Neutrophil (primary cell): ENCODE data around the gene KLHL25.
"Not testable (repeated sequence)": the region's sequence is repeated elsewhere in the genome, so short reads cannot be mapped to it uniquely, and the experiment has no call there.

Source experiments
- H3K27ac ChIP-seq: fragments of 200-600 bp; sonication (generic); 2 replicates; pipeline ENCODE4 v1.5.1; 2016; ENCODE audit warnings: mild to moderate bottlenecking, moderate library complexity
- H3K27me3 ChIP-seq: fragments of 200-600 bp; sonication (generic); 2 replicates; pipeline ENCODE4 v1.6.0; 2016; ENCODE audit warnings: mild to moderate bottlenecking
- H3K36me3 ChIP-seq: fragments of 200-600 bp; sonication (generic); 2 replicates; pipeline ENCODE4 v1.5.1; 2017
- H3K4me1 ChIP-seq, 2 experiments: fragments of 200-600 bp in 1 of 2; sonication (generic) in 1 of 2; 1 replicate in 1 of 2; 2 replicates in 1 of 2; pipeline versions ENCODE4 v1.5.1 to v1.6.1; 2013 to 2016; ENCODE audit warnings: low read depth in 1 of 2, low read length in 1 of 2, mild to moderate bottlenecking in 1 of 2, moderate library complexity in 1 of 2; ENCODE audit not compliant: control insufficient read depth in 1 of 2, insufficient read depth in 1 of 2
- H3K4me3 ChIP-seq, 2 experiments: fragments of 200-600 bp in 1 of 2; sonication (generic) in 1 of 2; 1 replicate in 1 of 2; 2 replicates in 1 of 2; pipeline ENCODE4 v1.5.1; 2013 to 2016; ENCODE audit warnings: low read depth in 1 of 2, low read length in 1 of 2, mild to moderate bottlenecking in 1 of 2, moderate library complexity in 1 of 2
- H3K9me3 ChIP-seq: fragments of 200-600 bp; sonication (generic); 2 replicates; pipeline ENCODE4 v1.5.1; 2016
- TF ChIP-seq, protein P1 (sequence below): fragments of 200-600 bp; sonication (generic); IDR thresholded peaks from 2 replicates; pipeline ENCODE4 v1.5.1; 2016; ENCODE audit warnings: antibody characterized with exemption

The KLHL25 gene

DNA sequence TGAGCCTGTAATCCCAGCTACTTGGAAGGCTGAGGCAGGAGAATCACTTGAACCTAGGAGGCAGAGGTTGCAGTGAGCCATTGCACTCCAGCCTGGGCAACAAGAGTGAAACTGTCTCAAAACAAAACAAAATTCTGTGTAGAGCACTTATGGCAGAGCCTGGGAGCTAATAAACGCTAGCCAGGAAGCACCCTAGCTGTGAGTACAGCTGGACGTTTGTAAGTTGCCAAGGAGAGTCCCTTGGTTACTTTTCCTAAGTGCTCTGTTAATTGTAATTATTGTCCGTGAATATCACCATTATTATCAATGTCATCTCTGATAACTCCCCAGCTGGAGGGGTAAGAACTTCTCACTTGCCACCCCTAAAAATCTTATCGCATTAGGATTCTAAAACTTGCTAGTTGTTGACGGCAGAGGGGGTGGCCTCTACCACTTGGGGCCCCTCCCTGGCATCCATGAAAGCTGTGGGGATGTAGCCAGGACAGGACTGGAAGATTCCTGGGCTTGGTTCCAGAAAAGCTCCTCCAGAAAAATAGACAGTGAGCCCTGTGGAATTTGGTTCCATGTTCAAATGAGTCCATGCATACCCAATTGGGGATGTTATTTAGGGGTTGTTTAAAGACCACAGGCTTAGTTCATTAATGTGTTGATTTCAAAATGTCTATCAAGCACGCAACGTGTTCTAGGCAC lies 9.9 kb upstream of the KLHL25 start:
- H3K9me3 ChIP-seq, result no peaks in the 10 kb centered on the region
- H3K27ac ChIP-seq, result no peak overlapping the region

DNA sequence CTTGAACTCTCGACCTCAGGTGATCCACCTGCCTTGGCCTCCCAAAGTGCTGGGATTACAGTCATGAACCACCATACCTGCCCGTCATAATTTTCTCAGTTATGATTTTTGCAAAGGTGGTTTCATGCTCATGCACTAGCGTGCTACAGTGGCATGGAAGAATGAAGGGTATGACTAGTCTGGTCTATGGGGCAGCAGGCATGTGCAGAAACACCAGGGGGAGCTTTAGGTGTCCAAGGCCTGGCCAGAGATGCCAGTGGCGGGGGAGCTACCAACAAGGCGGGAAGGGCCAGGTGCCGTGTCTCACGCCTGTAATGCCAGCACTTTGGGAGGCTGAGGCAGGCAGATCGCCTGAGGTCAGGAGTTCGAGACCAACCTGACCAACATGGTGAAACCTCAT lies 7.9 kb upstream of the KLHL25 start:
- not testable (repeated sequence) for H3K27me3 ChIP-seq, H3K9me3 ChIP-seq, H3K4me1 ChIP-seq, H3K4me3 ChIP-seq, H3K36me3 ChIP-seq, H3K27ac ChIP-seq

More for the DNA sequence above, 9.9 kb upstream of the KLHL25 start:
- no peaks in the 10 kb centered on the region for H3K27me3 ChIP-seq
- TF ChIP-seq, protein P1, sequence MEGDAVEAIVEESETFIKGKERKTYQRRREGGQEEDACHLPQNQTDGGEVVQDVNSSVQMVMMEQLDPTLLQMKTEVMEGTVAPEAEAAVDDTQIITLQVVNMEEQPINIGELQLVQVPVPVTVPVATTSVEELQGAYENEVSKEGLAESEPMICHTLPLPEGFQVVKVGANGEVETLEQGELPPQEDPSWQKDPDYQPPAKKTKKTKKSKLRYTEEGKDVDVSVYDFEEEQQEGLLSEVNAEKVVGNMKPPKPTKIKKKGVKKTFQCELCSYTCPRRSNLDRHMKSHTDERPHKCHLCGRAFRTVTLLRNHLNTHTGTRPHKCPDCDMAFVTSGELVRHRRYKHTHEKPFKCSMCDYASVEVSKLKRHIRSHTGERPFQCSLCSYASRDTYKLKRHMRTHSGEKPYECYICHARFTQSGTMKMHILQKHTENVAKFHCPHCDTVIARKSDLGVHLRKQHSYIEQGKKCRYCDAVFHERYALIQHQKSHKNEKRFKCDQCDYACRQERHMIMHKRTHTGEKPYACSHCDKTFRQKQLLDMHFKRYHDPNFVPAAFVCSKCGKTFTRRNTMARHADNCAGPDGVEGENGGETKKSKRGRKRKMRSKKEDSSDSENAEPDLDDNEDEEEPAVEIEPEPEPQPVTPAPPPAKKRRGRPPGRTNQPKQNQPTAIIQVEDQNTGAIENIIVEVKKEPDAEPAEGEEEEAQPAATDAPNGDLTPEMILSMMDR, result no peak
- no peaks in the 10 kb centered on the region for H3K36me3 ChIP-seq
- no peak overlapping the region for H3K4me3 ChIP-seq
- H3K4me1 ChIP-seq, result no peaks in the 10 kb centered on the region

DNA sequence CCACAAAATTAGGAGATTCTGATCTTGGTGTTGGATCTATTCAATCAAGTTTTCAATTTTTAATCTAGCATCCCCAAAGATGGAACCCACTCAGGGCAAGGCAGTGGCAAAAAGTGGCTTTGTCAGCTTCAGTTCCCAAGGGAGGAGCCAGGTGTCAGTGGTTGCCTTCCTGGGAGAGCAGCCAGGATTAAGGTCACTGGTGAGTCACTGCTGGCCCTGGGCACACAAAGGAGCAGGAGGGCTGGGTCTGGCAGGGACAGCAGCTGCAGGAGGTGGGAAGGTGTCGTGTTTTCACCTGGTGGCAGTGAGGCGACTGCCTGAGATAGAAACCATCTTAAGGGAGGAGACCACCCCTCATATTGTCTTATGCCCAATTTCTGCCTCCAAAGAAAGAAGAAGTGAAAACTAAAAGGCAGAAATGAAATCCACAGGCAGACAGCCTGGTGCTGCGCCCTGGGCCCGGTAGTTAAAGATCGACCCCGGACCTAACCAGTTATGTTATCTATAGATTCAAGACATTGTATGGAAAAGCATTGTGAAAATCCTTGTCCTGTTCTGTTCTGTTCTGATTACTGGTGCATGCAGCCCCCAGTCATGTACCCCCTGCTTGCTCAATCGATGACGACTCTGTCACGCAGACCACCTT lies 5.9 kb upstream of the KLHL25 start:
- no peak overlapping the region for H3K4me3 ChIP-seq
- TF ChIP-seq, protein P1, result no peak
- no peak overlapping the region for H3K27ac ChIP-seq
- peaks cover 0 to under 1% of the 10 kb centered on the region in 2 experiments for H3K4me1 ChIP-seq
- peaks cover 30% of the 10 kb centered on the region for H3K27me3 ChIP-seq
- H3K9me3 ChIP-seq, result no peaks in the 10 kb centered on the region
- no peaks in the 10 kb centered on the region for H3K36me3 ChIP-seq

DNA sequence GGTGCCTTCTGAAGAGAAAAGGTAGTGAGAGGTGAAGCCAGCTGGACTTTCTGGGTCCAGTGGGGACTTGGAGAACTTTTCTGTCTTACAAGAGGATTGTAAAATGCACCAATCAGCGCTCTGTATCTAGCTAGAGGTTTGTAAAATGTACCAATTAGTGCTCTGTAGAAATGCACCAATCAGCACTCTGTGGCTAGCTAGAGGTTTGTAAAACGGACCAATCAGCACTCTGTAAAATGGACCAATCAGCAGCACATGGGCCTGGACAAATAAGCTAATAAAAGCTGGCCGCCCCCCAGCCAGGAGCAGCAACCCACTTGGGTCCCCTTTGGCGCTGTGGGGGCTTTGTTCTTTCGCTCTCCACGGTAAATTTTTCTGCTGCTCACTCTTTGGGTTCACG lies 1.6 kb upstream of the KLHL25 start:
- not testable (repeated sequence) for H3K36me3 ChIP-seq, H3K4me3 ChIP-seq, H3K27ac ChIP-seq, H3K9me3 ChIP-seq
- Histone ChIP-seq H3K4me1 (peaks cover 14 to 17% of the 10 kb centered on the region in 2 experiments), H3K27me3 (peaks cover 70% of the 10 kb centered on the region)

DNA sequence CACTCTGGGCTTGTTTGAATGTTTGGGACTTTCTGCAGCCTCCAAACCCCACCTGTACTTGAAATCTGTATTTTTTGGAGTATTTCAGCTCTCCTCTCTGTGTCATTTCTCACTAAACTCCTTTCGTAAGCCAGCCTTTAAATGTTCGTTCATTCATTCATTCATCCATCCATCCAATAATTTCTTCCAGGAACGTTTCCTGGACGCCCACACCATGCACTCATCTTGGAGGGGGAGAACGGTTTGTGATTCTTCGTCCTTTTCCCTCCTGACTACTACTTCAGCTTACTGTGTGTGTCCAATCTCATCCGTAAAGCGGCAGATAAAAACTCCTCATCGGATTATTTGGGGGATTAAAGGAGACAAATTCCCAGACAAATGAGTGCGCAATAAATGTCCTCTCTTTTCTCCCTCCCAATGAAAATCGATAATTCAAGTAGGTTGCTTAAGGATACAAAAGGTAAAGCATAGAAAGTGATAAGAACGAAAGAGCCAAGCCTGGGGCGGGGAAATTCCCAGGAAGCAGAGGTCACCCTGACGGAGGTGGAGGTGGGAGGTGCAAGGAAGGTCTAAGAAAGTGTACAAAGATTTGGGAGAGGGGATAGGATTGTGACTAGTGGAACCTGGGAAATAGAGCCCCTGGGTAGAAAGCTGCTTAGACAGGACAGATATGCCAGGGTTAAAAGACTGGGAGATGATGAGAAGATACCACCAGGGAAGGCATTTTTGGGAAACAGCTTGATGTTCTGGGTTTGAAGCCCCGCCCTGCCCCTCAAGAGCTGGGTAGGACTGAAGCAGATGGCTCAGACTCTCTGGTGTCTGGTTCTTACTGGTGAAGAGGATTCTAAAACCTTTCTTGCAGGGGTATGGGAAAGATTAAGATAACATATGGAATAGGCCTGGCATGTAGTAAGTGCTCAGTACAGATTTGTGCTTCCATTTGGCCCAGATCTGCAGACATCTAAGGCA lies 896 bp upstream of the KLHL25 start:
- Histone ChIP-seq H3K36me3 (no peaks in the 10 kb centered on the region), H3K27ac (no peak overlapping the region), H3K4me3 (peak overlapping the region in 1 of 2 experiments; percentile 89), H3K27me3 (peaks cover 73% of the 10 kb centered on the region), H3K9me3 (no peaks in the 10 kb centered on the region), H3K4me1 (peaks cover 14 to 17% of the 10 kb centered on the region in 2 experiments)
- TF ChIP-seq, protein P1, result no peak

DNA sequence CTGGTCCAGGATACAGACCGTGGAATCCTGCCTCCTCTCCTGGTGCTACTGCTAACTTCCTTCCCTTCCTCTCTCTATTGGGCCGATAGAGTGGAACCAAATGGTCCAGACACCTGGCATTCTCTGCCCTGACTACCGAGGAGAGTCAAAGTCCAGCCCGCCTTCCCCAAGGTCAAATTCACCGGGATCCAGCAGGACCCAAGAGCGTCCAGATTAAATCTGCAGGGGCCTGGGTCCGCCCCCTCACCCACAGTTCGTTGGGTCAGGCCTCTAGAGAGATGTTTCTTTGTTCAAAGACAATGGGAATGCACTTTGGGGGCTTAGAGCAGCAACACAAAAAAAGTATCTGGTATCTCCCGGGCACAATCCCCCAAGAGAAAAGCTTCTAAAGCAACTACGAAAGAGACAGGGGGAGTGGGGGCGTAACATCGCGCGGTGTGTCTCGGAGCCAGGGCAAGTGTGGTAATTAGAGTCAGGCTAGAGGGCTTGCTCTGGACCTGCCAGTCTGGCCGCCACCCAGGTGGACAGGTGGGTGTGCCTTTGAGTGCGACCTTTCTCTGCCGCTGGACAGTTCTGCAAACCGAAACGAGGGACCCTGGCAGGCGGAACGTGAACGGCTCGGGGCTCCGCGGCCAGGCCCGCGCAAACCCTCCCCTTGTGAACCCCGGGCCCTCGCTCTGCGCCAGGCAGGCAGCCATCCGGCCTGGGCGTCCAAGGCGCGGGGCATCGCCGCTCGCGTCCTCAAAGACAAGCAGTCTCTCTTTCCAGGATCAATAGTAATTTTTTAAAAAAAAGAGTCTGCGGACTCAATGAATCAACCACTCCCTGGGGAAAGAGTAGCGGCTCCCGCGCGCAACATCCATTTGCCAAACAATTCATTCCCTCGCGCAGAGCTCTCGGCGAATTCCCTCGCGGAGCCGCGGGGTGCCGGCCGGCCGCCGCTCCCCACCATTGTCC lies 806 bp downstream of the KLHL25 start:
- Histone ChIP-seq H3K27me3 (peaks cover 73% of the 10 kb centered on the region), H3K27ac (peak overlapping the region; percentile 61), H3K9me3 (no peaks in the 10 kb centered on the region), H3K36me3 (no peaks in the 10 kb centered on the region), H3K4me1 (peaks cover 14 to 17% of the 10 kb centered on the region in 2 experiments), H3K4me3 (peak overlapping the region; percentile 71 to 89)
- TF ChIP-seq, protein P1, result no peak
